Measurements from ENCODE around the gene DSN1.

DSN1 gene

DNA sequence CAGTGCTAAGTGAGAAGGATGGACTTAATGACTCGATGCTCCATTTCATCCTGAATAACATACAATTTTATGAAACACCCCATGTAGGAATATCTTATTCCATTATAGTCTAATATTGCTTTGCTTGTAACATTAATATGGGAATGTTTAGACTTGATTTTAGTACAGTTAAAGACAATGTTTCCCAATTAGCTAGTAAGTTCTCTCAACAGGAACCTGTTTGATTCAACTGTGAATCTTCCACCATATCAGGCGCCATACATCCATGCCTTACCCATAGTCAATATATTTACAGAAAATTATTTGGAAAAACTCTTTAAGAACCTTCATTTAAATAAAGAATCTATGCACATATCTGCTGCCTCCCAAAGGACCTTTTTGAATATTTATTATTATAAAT, 31.0 kb downstream of the DSN1 start:
- TF ChIP-seq, protein P1, sequence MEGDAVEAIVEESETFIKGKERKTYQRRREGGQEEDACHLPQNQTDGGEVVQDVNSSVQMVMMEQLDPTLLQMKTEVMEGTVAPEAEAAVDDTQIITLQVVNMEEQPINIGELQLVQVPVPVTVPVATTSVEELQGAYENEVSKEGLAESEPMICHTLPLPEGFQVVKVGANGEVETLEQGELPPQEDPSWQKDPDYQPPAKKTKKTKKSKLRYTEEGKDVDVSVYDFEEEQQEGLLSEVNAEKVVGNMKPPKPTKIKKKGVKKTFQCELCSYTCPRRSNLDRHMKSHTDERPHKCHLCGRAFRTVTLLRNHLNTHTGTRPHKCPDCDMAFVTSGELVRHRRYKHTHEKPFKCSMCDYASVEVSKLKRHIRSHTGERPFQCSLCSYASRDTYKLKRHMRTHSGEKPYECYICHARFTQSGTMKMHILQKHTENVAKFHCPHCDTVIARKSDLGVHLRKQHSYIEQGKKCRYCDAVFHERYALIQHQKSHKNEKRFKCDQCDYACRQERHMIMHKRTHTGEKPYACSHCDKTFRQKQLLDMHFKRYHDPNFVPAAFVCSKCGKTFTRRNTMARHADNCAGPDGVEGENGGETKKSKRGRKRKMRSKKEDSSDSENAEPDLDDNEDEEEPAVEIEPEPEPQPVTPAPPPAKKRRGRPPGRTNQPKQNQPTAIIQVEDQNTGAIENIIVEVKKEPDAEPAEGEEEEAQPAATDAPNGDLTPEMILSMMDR (IDR thresholded peaks at IDR 0.05; ENCODE audit: extremely low read depth, missing control alignments): no peak
- no peak for DNase-seq (ENCODE audit: low spot score)

DNA sequence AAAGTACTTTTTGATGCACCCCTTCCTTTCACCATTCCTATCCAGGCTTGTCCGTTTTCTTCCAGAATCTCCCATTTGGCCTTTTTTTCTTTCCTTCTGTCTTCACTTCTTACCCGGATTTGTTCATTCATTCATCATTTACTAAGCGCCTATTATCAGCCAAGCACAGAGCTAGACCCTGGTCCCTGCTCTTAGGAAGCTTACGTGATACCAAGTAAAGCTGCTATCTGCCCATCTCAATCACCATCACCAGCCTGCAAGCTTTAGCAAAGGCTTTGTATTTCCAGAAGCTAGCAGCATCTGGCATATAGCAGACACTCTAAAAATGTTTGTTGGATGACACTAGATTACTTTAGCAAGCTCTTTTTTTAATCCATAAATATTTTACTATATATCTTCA, 32.5 kb downstream of the DSN1 start:
- TF ChIP-seq, protein P1 (IDR thresholded peaks at IDR 0.05; ENCODE audit: extremely low read depth, missing control alignments): no peak

DNA sequence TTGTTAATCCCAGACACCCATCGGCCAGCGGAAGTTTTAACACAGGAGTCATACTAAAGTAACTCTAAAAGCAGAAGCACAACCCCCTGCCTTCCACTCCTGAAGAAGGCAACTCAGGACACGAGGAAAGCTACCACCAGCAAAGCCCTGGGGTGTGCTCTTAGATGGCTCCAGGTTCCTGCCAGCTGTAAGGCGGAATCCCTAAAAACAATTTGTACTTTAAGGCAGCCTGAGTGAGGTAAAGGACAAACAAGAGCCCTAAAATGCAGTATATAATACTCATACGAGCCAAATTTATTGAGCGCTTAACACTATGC, 36.4 kb downstream of the DSN1 start:
- TF ChIP-seq, protein P1 (IDR thresholded peaks at IDR 0.05; ENCODE audit: extremely low read depth, missing control alignments): no peak
- no peak for DNase-seq (ENCODE audit: low spot score)

More for the DNA sequence above, 32.5 kb downstream of the DSN1 start:
- no peak for DNase-seq (ENCODE audit: low spot score)

DNA sequence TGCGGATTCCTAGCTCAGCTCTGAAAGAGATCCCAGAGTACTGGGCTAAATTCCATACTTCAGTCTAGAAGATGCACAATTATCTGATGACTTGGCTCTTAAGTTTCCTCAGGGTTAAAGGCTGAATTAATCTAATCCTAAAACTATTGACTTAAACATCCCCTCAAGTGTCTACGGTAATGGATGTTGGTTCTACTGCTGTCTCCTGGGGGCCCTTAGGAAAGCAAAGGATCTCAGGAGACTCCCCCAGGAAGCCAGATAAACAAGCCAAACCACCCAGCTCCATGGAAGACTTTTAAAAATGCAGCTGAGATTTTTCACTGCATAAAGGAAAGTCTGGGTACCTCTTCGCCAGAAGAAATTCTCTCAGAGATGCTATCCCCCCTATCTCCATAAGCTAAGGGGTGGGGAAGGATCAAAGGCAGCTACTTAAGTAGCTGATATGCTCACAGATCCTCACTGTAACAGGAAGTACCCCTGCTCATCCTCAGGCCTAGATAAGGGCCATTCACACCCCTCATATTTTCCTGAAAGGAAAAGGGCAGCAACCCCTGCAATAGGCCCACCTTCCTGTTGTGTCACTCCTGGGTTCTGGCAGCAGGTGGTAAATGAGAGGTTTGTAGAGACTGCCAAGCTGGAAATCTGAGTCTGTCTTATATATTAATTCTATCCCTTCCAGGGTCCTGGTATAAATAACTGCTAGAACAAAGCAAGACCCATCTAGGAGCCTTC, 36.9 kb downstream of the DSN1 start:
- TF ChIP-seq, protein P1 (IDR thresholded peaks at IDR 0.05; ENCODE audit: extremely low read depth, missing control alignments): no peak
- no peak for DNase-seq (ENCODE audit: low spot score)

DNA sequence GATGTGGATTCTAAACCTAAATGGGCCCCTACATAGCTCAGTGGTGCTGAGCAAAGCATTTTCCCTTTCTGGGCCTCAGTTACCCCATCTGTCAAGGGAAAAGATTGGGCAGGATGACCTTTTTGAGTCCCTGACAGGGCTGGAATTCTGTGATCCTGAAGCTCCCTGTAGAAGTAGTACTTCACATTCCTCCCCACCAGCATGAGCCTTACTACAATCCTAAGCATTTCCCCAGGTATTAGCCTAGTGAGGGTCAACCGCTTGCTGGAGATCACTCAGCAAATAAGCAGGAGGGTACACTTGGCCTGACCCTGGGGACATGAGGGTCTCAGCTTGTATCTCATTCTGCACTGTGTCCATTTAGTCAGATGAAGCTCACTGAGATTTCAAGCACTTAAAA, 41.1 kb downstream of the DSN1 start:
- DNase-seq (ENCODE audit: low spot score): no peak

DNA sequence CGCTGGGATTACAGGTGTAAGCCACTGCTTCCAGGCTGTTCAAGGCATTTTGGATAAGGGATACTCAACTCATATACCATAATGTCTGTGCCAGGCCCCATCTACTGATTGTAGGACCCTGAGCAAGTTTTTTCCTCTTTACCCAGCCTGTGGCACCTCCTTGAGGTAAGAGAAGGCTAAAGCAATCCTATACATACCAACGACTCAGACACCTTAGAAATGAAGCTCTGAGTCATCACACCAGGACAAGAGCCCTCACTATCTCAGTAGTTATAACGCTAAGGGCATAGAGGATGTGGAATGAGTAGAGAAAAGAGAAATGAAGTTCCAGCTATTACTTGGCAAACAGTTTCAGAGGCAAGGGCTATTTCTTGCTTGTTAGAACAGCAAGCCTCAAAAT, 44.6 kb downstream of the DSN1 start:
- TF ChIP-seq, protein P1 (IDR thresholded peaks at IDR 0.05; ENCODE audit: extremely low read depth, missing control alignments): no peak
- no peak for DNase-seq (ENCODE audit: low spot score)

More for the DNA sequence above, 41.1 kb downstream of the DSN1 start:
- TF ChIP-seq, protein P1 (IDR thresholded peaks at IDR 0.05; ENCODE audit: extremely low read depth, missing control alignments): no peak

DNA sequence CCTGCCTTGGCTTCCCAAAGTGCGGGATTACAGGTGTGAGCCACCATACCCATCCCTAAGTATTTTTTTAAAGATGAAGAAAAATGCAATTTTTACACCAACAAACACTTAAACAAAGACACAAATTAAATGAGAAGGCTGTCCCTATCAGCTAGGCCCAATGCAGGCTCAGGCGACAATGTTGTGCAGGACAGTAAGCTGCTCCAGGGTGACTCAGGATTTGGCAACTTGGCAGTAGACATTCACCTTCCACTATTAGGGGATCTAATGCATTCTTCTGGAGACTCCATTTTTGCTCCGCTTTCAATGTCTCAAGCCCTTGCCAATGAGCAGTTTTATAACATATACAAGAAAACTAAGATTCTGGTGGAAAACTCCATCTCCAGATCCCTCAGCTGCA, 47.4 kb downstream of the DSN1 start:
- no peak for DNase-seq (ENCODE audit: low spot score)
- TF ChIP-seq, protein P1 (IDR thresholded peaks at IDR 0.05; ENCODE audit: extremely low read depth, missing control alignments): no peak
